Stimulated activated CD8-positive, alpha-beta memory T cell treated with anti-CD3 and anti-CD28 coated beads, Interleukin-7, amount 100 ng/mL, for 1 hour (primary cell): ENCODE measurements around the gene DGKG.

ENCODE experiments used
- DNase-seq, 2 donors: peaks; one replicate each; pipeline ENCODE4 v3.0.0-alpha.2; 2020; ENCODE audit warnings: low read depth in 2 of 2

Gene DGKG

DNA sequence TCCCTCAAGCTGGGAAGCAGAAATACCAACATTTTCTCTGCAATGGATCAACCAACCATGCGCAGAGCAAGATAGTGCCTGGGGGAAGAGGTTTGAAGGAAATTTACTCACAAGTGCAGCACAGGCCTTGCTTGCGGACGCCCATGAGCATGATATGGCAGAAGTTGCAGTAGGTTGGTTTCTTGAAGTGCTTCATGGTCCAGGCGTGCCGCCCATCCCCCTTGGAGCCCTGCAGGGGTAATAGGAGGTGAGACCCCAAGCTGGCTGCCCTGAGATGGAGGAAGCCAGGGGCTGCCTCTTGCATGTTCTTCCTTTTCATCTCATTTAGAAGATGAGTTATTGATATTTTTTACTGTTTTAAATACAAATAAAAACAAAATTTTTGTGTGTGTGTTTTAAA lies 86.6 kb downstream of the DGKG start:
- no peak for DNase-seq

DNA sequence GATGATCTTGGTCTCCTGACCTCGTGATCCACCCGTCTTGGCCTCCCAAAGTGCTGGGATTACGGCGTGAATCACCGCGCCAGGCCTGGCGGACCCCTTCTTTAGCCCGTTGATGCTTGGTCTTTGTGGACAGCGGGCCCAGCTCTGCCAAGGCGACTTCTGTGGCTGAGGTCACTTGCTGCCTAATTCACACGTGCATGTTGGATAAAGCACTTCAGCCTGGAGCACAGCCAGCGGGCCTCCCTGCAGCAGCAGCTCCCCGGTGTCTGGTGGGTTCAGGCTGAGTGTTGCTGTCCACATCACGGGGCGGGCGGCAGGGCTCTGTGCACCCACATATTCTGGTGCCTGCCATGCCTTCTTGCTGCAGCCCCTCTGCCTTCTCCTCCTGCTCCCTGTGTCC lies 88.4 kb downstream of the DGKG start:
- DNase-seq = no peak

DNA sequence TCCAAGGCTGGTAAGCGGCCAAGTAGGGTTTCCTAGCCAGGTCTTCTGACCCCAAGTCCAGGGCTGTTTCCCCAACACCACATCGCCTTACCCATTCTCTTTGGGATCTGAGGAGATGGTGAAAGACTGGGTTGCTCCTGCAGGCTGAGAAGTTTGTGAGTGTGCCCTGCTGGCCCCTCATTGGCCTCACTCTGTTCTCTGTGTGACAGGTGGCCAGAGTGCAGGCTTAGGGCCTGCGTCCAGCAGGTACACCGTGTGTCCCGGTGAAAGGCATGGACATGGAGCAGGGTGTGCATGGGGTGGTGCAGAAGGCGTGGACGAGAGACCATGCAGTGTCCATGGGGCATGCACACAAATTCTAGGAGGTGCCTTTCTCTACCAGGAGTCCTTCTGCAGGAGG lies 91.3 kb downstream of the DGKG start:
- no peak for DNase-seq

DNA sequence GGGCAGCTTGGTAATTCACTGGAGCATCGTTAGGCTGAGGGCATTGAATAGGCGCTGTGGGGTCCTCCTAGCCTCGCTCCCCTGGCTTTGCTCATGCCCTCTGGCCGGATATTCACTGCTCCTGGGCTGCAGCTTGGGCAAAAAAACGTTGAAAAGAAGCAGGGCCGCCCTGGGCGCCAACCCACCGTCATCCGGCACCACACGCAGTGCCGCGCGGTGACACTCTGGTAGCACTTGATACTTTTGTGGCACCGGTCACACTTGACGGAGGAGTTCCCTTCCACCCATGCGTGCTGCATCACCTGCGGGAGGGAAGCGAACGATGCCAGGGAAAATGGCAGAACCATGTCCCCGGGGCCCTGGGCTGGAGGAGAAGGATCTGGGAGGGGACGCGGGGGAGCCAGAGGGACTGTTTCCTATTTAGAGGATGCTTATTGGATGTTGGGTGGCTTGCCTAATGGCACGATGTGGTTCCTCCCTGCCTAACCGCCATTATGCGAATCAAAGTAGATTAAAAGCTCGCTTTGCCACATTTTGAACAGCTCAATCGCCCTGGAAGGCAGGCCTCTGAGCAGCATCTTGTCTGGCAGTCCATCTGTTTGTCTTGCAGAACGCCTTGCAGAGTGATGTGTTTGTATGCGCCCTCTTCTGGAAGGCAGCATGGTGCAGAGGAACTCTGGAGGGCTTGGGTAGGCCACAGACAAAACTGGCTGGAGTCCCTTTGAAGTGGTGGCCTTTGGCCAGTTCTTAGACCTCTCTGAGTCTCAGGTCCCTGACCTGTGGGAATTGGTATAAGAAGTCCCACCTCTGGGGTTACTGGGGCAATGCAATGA lies 93.2 kb downstream of the DGKG start:
- DNase-seq = no peak

DNA sequence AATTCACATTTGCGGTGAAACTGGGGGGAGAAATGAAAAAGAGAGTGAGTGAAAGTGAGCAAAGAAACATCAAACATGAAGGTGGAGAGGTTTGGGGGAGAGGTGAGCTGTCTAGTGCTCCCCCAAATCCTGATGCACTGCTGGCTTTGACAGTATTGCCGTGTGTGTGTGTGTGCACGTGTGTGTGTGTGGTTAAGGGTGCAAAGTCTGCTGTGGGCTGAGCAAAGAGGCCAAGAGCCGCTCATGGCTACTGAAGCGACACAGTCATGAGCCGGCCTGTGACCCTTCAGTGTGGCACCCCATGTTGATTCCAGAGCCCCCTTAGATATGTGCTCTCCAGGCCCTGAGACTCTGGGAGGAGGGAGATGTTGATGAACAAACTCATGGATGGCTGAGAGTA lies 94.3 kb downstream of the DGKG start:
- no peak for DNase-seq

DNA sequence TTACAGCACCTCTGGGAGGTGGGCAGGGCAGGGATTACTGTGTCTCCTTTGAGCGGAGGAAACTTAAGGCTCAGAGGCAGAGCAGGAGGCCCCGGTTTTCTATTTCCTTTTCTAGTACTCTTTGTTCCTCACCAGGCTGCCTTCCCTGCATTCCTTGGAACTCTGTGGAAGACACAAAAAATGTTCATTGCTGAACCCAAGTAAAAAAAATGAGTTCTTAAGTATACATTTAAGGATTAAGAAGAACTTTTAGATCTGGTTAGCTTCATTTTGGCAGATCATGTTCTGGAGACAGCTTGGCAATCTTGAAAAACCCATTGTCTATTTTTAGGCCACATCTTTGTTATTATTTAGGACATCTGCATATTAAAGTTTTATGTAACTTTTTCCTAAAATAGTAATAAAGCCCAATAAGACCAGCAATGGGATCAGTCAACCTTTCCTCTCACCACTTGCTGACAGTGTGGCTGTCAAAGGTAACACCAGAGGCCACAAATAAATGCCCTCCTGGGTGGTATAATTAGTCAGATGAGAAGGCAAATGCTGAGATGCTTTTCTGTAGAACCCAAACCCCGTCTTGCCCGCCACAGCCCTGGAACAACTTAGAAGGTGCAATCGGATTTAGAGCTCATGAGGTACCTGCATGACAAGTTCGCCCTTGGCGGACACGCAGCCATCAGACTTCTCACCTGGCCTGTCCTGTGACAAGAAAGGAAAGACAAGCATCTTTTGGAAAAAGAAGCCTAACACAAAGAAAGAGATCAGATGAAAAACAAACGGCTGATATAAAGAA lies 97.2 kb downstream of the DGKG start:
- DNase-seq = no peak

DNA sequence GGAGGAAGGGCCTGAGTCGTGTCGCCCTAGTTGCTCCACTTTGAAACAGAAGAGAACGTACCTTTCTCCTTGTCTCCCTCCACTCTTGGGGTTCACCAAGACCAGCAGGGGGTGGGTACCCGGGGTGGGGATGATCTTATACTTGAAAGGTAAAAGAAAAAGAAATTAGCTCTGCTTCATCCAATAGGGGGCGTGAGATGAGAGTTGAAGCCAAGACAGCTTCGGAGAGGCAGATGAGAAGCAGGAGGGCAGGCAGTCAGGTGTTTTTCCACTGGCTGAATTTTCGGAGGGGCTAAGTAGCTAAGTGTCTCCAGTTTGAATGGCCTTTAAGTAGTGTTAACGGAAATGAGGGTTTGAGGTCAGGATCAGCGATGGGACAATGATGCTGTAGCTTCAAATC lies 100.4 kb downstream of the DGKG start:
- DNase-seq = no peak

DNA sequence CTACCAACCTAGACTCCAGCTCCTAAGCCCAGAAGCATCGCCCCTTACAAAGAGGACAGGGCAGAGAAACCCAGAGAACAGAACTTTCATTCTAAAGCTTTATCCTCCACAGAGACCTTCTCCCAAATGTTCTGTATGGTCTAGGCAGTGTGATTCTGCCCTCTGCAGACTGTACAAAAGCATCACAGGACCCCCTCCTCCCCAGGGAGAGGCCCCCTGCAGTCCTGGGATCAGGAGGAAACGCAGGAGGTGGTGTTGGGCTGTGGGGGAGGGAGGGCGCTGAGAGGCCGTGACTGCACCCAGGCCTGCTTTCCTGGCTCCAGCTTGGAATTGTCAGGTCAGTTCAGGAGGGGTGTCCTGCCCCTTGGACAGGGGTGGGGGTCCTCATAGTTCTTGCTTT lies 101.3 kb downstream of the DGKG start:
- no peak for DNase-seq

DNA sequence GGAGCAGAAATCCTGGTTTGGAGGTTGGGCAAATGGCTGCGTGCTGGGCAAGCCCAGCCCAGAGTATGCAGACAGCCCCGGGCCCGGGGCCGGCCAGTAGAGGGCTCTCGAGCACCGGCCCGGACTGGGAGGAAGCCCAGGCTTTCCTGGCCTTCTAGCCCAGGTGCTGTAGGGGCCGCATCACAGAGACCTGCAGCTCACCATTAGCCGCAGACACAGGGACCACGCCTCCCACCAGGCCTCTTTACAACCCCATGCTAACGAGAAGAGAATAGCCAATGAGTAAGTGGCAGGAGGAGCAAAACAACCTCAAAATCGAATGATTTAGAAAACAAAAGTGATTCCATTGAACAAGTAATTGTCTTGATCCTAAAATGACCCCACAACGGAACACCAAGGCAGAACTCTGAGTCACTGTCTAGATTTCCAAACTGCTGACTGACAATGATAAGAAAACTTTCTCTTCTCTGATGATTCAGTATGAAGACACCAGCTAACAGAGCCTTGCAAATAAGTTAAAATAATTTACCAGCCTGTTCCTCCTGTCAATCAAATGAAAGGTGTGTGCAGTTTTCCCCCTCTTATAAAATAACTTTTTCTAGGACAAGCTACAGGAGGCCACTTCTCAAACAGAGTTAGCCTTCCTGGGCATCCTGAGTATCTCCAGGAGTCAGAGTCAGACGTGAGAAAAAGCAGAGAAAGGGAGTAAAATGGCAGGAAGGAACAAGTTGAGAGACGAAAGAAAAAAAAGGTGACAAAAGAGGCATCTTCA lies 102.2 kb downstream of the DGKG start:
- DNase-seq = peak; percentile 27 to 30

DNA sequence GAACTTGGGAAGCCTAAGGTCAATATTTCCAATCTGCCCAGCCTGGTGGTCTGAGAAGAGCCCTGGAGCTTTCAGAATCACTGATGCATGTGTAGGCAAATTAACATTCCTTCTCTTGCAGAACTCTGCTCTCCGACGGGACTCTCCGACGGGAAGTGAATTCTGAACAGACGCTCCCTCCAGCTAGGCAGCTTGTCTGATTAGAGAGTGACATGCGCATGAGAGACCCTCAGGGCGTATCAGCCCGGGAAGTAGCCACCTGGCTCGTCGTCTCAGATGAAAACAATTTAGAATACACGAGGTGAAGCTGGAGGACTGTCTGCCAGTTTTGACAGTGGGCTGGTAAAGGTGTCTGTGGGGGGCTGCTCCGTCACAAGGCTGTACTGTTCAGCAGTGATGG lies 103.1 kb downstream of the DGKG start:
- DNase-seq = no peak

DNA sequence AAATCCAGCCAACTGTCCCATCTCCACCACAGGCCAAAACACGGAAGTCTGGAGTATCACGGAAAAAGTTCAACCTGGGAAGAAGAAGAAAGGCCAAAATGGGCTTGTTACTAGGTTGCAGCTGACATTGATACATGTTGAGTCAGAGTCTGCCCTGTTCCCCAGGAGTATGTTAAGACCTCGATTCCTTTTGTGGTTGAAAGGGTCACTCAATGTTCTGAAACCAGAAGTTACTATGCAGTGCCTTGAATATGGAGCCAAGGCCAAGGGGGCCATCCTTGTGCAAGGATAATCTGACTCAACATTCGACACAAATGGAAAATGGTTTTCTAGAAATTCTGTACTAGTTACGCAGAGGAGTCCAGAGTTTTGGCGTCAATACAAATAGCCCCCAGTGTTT lies 104.2 kb downstream of the DGKG start:
- DNase-seq = no peak

DNA sequence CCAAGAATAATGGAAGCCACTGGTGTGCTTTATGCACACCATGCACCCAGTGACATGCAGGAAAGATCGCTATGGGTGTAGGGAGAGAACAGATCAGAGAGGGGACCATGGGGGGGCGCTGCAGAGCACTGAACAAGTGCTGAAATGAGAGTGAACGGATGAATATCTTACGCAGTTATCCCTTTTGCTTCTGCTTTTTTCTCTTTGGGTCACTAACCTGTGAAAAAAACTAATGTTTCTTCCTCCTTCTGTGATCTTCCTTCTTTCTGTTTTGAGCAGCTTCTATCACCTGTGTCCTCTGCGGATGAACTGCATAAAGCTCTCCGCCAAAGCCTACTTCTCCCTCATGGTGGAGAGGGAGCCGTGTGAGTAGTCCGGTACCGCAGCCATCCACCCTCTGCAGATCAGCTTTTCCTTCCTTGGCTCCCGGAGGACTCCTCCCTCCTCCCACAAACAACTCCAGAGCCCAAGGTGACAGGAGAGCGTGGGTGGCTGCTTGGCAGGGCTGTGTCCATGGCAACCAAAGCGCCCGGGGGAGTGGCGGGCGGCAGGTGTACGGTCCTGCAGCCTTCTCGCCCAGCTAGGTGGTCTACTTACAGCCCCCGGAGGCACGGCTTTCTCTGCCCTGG lies 106.2 kb downstream of the DGKG start:
- no peak for DNase-seq

DNA sequence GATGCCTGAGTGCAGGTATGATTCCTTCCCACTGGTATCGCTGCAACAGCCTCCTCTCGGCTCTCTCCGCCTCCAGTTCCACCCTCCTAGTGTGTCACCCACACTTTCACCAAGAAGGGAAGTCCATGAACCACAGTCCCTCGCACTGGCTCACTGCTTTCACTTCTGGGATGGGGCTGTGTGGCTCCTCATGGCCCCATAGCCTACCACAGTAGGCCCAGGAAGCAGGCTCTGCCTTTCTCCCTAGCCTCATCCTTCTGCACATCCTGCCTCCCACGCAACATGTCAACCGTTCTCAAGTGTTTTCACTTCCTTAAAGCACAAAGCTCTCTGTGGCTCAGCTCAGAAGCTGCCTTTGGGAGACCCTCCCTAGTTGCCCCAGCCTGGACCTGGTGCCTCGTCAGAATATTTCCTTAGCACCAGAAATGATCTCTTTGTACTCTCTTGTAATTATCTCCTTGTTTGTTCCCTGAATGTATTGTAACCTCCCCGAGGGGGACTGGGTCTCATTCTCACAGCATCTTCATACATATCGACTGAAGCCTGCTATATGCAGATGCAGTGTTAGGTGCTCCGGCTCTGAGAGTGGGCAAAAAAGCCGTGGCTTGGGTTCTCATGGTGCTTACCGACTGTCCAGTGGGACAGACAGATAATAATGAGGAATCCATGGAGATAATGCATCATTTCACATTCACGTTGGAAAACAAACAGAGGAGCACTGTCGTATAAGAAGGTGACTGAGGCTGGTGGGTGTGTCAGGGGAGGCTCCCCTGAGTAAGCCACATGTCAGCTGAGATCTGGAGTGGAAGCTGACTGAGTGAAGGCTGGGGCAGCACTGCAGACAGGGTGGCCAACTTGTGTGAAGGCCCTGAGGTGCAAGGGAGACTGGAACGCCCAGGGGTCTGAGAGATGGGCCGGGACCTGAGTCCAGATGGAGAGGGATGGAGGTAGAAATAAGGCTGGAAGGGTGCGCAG lies 107.1 kb downstream of the DGKG start:
- DNase-seq = no peak

DNA sequence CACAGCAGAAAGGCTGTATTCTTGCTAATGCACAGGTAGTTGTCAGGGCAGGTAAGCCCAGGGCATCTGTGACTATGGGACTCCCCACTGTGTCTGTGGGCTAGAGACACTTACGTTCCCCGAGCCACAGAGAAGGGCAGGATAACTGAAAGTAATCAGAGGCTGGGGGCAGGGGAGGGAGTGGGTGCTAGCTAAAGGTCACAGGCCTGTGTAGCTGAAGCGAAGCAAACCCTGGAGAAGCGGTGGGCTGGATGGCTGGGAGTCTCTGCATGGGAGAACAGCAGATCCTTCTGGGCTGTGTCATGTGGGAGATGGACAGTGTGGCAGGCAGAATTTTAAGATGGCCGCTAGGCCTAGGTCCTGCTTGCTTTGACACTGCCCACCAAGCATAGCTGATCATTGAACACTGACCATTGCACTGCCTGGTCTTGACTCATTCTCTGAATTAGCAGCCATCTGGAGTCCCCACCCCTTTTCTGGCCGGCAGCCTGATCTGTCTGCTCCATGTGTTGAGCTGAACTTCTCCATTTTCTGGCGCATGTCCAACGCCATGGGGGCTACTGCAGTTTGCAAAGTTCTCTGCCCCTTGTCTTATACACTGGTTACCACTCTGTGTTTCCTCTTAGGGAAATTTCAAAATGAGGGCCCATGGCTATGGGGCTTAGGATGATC lies 110.0 kb downstream of the DGKG start:
- no peak for DNase-seq

DNA sequence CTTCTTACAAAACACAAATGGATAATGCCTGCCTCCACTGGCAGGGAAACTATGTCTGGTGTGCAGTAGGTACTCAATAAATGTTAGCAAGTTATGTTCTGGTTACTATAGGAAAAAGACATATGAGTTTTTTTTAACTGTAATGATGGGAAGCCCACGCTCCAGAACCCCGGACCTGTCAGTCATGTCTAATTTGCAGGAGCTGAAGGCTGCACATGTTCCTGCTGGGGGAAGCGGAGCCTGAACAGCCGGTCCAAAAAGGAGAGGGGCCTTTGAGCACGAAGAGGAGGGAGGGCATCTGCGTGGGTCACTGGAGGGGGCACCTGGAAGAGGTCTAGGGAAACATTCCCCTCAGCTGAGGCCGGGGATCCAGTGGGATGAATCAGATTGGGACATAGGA lies 113.2 kb downstream of the DGKG start:
- DNase-seq = no peak

DNA sequence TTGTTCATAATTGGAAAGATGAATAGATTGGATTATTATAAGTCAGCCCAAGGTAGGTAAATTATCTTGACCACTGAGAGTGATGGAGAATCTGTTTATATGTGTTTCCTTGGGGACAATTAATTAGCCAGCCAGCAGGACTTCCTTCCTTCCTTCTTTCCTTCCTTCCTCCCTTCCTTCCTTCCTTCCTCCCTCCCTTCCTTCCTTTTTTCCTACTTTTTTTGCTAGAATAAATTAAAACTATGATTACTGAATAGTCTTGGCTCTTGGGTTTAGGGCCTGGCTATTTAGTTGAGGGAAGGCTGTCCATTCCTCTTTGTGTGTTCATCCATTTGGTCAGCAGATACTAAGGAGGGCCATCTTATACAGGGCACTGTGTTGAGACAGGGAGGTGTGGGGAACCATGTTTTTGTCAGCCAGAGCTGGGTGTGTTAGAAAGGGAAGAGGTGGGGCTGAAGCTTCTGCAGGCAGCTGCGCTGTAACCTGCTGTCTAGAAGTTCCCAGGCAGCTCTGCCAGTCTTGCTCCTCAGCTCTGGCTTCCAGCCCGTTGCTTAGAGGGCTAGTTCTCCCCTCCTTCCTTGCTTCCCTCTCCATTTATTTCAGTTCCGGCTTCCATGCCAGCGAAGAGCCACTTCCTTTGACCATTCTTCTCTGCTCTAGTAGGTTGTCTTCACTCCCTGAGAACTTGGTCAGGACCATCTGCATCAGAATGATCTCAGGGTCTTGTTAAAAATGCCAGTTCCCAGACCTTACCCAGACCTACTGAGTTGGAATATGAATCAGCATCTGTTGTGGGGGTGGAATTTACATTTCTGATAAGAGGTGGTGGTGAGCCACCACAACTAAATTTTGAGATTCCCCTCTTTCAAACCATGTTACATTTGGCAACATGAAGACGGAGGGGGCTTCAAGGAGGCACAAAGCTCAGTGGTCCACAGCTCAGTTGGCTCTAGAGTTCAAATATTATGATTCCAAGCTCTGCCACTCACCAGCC lies 113.9 kb downstream of the DGKG start:
- no peak for DNase-seq

DNA sequence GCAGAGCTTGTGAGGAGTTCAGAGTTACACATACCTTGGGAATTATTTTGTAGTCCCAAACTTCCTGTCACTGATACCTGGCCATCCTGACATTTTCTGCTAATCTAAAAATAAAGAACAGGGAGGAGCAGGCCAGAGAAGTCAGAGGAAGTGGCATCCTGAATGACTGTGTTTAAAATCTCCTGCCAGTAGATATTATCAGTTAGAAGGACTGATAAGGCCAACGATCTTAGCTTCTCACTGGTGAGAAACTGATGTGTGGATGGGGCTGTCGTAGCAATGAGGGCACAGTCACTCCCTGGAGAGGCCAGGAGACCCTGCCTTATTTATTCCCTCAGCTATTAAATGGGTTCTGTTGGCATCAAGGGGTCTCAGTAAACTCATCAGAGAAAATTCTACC lies 115.1 kb downstream of the DGKG start:
- DNase-seq = no peak

DNA sequence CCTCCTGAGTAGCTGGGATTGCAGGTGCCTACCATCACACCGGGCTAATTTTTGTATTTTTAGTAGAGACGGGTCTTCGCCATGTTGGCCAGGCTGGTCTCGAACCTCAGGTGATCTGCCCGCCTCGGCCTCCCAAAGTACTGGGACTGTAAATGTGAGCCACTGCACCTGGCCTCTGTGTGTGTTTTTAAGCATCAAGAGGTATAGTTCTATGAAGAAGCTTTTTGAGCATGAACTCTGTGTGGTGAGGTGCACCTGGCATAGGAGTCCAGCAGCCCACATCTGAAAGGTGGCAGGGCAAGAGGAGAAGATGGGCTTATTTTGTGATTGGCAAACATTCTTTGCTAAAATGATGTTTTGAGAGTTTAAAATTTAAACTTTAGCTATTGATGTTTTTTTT lies 118.0 kb downstream of the DGKG start:
- no peak for DNase-seq
